Astrocyte of the cerebellum (primary cell): ENCODE results near the gene P2RX1.

ENCODE experiments used
- DNase-seq: peaks from one replicate; pipeline ENCODE4 v3.0.0-alpha.2; 2011; ENCODE audit warnings: low read depth
- H3K4me3 ChIP-seq: 2 replicates; pipeline ENCODE4 v1.5.1; 2011; ENCODE audit warnings: mild to moderate bottlenecking, low read depth, low read length, moderate library complexity
- in situ Hi-C: cut with HindIII; loops from 2 replicates; pipeline ENCODE4 v1.10.0; 2017; ENCODE audit warnings: low sequenced_read_pairs
- TF ChIP-seq, protein P1 (sequence below): IDR thresholded peaks from 2 replicates; pipeline ENCODE4 v1.5.1; 2012; ENCODE audit warnings: low read length, low read depth, moderate library complexity, mild to moderate bottlenecking; ENCODE audit errors: missing control alignments

The P2RX1 gene

DNA sequence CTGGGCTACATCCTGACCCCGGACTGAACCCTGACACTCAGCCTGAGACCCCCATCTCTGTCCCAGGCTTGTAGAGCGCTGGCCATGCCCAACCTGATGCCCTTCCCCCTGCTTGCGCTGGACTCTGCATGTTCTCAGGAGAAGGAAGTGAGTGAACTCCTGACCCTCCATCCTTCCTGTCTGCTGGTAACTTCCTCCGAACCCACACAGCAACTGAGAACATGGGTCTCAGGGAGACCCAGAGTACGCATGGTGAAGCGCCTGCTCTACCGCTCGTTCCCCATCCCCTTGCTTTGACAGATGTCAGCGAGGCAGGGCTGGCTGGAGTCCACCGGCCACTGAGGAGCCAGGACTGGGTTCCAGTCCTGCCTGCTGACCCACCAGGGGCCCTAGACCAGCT is 29.5 kb downstream of the P2RX1 start:
- in situ Hi-C loops, result no loop called here
- no peak overlapping the region for H3K4me3 ChIP-seq
- TF ChIP-seq, protein P1, sequence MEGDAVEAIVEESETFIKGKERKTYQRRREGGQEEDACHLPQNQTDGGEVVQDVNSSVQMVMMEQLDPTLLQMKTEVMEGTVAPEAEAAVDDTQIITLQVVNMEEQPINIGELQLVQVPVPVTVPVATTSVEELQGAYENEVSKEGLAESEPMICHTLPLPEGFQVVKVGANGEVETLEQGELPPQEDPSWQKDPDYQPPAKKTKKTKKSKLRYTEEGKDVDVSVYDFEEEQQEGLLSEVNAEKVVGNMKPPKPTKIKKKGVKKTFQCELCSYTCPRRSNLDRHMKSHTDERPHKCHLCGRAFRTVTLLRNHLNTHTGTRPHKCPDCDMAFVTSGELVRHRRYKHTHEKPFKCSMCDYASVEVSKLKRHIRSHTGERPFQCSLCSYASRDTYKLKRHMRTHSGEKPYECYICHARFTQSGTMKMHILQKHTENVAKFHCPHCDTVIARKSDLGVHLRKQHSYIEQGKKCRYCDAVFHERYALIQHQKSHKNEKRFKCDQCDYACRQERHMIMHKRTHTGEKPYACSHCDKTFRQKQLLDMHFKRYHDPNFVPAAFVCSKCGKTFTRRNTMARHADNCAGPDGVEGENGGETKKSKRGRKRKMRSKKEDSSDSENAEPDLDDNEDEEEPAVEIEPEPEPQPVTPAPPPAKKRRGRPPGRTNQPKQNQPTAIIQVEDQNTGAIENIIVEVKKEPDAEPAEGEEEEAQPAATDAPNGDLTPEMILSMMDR, result no peak
- no peak for DNase-seq

DNA sequence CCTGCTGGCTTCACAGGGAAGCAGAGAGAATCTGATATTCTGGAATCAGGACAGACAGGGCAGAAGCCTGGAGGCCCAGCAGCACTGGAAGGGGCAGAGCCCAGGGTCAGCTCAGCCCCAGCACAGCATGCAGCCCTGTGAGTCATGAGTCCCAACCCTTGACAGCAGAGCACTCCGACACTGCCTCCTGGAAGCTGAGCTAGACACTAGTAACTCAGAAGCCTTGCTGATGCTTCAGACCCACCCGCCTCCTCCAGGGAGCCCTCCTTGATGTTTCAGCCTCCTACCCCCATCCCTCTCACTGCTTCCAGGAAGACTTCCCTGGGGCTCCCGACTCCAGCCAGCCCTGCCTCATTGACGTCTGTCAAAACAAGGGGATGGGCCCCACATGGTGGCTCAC is 30.3 kb downstream of the P2RX1 start:
- in situ Hi-C loops, result no loop called here
- no peak overlapping the region for H3K4me3 ChIP-seq

DNA sequence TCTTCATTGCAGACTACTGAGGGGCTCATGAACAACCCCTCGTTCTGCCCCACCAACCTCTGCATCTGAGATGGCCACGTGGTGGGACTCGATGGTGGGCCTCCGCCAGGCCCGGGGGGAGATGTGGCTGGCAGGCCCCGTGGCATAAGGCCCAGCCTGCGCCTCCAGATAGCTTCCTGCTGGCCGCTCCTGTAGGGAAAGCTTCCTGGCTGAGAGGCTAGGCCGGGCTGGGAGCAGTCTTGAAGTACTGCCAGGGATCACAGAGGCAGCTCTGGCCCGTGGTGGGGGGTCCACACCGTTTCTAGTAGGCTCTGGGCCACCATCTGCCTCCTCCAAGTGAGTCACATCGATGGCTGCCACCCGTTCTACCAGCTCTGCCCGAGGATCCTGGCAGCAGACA is 31.0 kb downstream of the P2RX1 start:
- TF ChIP-seq, protein P1, result no peak
- no peak for DNase-seq
- in situ Hi-C loops, result no loop called here
- H3K4me3 ChIP-seq, result no peak overlapping the region

More for the DNA sequence above, 30.3 kb downstream of the P2RX1 start:
- peak; percentile 35 for DNase-seq
- TF ChIP-seq, protein P1, result no peak

DNA sequence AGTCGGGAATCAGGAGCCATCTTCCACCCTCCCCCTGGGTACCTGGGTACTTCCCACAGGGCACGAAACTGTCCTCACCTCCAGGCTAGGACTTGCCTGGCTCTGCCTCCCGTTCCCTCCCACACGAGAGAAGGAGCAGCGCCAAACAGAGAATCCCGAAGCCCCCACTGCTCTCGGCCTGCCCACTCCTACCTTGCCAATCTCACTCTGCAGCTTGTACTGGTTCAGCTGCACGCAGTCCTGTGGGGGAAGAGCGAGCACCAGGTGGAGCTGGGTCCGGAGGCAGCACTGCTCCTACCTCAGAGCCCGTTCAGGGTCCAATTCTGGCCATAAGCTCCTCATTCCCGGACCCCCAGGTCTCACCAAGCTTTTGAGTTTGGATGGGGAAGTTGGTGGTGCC is 32.1 kb downstream of the P2RX1 start:
- H3K4me3 ChIP-seq, result no peak overlapping the region
- TF ChIP-seq, protein P1, result no peak
- in situ Hi-C loops, result no loop called here
- DNase-seq, result no peak

DNA sequence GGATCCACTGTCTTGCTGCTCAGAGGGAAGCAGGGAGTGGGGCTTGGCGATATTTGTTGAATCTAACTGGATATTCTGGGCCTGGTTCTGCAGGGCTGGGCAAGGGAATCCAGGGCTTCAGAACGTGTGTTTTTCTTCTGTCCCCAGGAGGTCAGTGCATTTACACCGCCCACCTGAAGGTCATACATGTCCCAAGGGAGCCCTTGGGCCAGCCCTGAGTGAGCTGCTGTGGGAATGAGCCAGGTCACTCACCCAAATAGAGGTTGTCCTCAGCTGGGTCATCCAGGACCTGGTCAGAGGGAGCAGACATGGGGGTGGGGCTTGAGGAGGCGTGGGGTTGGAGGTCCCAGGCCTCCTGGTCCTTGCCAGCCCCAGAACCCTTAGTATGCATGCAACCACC is 34.0 kb downstream of the P2RX1 start:
- H3K4me3 ChIP-seq, result no peak overlapping the region
- in situ Hi-C loops, result no loop called here
- TF ChIP-seq, protein P1, result no peak
- DNase-seq, result no peak

DNA sequence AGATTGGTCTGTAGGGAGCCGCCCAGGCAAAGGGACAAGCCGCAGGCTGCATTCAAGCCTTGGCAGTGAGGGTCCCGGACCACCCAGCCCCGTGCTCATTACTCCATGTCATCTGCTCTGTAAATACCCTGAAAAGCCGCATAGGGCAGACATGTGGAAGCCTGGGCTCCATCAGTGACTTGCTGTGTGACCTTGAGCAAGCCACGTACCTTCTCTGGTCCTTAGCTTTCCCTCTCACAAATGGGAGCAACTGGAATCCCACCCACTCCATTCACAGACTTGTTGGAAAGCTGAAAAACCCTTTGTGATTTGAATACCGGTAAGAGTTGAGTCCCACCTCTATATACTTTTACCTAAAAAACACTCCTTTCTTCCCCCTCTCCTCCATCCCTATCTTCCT is 35.3 kb downstream of the P2RX1 start:
- no peak overlapping the region for H3K4me3 ChIP-seq
- in situ Hi-C loops, result no loop called here
- TF ChIP-seq, protein P1, result no peak
- no peak for DNase-seq
